T-cell (primary cell): Measurements from ENCODE around the gene DNAJB8. TPM values are rescaled to one million over a fixed set of nuclear protein-coding genes. Genes with fewer than 3 reads are reported as not detected.

ENCODE experiments used
- ATAC-seq, 4 experiments: fragments of 200-7000 bp in 3 of 4; fragments of 150-1000 bp in 1 of 4; cut with Tn5 transposase; replicated peaks in 1 of 4; 1 replicate in 3 of 4; 2 replicates in 1 of 4; pipeline ENCODE4 v1.10.0; 2021; ENCODE audit warnings: moderate library complexity in 3 of 4, mild to moderate bottlenecking in 2 of 4, moderate number of reproducible peaks in 1 of 4
- CTCF ChIA-PET, 2 donors: fragments of 300-600 bp; sonication (Branson Sonifier 250); formaldehyde crosslinking; loops; one replicate each; lab custom pipeline; 2022; ENCODE audit warnings: antibody characterized with exemption in 2 of 2; lab: Charles Lee
- POLR2A ChIA-PET, 2 donors: fragments of 300-600 bp; sonication (Branson Sonifier 250); formaldehyde crosslinking; loops; one replicate each; lab custom pipeline; 2022; ENCODE audit warnings: antibody characterized with exemption in 2 of 2; lab: Charles Lee
- DNase-seq, 35 experiments: peaks; one replicate each; pipeline versions ENCODE4 v3.0.0 to v3.0.0-alpha.2; 2013 to 2023
- H3K27ac ChIP-seq: one replicate; pipeline ENCODE4 v1.5.1; 2013; ENCODE audit warnings: low read length
- H3K27me3 ChIP-seq, 2 experiments: replicated peaks in 1 of 2; 1 replicate in 1 of 2; 2 replicates in 1 of 2; pipeline versions ENCODE4 v1.6.1 to v1.7.0; 2013; ENCODE audit warnings: low read length in 1 of 2, mixed read lengths in 1 of 2; ENCODE audit not compliant: control insufficient read depth in 2 of 2, insufficient read depth in 2 of 2; ENCODE audit errors: extremely low read depth in 1 of 2
- H3K36me3 ChIP-seq, 2 donors: 1 replicate in 1 of 2; 2 replicates in 1 of 2; pipeline versions ENCODE4 v1.6.1 to v1.7.0; 2013; ENCODE audit warnings: low read length in 1 of 2; ENCODE audit not compliant: control insufficient read depth in 2 of 2, insufficient read depth in 1 of 2; ENCODE audit errors: extremely low read depth in 1 of 2
- H3K4me1 ChIP-seq, 2 experiments: 1 replicate in 1 of 2; 2 replicates in 1 of 2; pipeline versions ENCODE4 v1.6.1 to v1.7.0; 2013; ENCODE audit warnings: low read length in 2 of 2, mixed read lengths in 1 of 2; ENCODE audit not compliant: insufficient read depth in 2 of 2, control insufficient read depth in 1 of 2; ENCODE audit errors: extremely low read depth in 1 of 2
- H3K4me3 ChIP-seq, 2 donors: 1 replicate in 1 of 2; 2 replicates in 1 of 2; pipeline versions ENCODE4 v1.5.1 to v1.7.0; 2013; ENCODE audit warnings: mild to moderate bottlenecking in 2 of 2, low read length in 1 of 2, moderate library complexity in 1 of 2; ENCODE audit not compliant: control insufficient read depth in 1 of 2; ENCODE audit errors: extremely low read depth in 1 of 2
- H3K9me3 ChIP-seq: 2 replicates; pipeline ENCODE4 v1.7.0; 2013
- H3K27ac Mint-ChIP-seq, 2 donors: one replicate each; pipeline ENCODE4 v1.8.0; 2020 to 2021; ENCODE audit warnings: mild to moderate bottlenecking in 2 of 2, mixed read lengths in 2 of 2
- H3K27me3 Mint-ChIP-seq, 2 donors: one replicate each; pipeline ENCODE4 v1.8.0; 2021 to 2022; ENCODE audit warnings: mixed read lengths in 2 of 2
- H3K36me3 Mint-ChIP-seq: one replicate; pipeline ENCODE4 v1.8.0; 2021; ENCODE audit warnings: mixed read lengths
- H3K4me1 Mint-ChIP-seq, 3 donors: one replicate each; pipeline ENCODE4 v1.8.0; 2020 to 2022; ENCODE audit warnings: mixed read lengths in 3 of 3, mild to moderate bottlenecking in 1 of 3
- H3K4me3 Mint-ChIP-seq, 3 donors: one replicate each; pipeline ENCODE4 v1.8.0; 2020 to 2022; ENCODE audit warnings: mild to moderate bottlenecking in 3 of 3, mixed read lengths in 3 of 3, moderate library complexity in 3 of 3
- H3K9me3 Mint-ChIP-seq, 3 donors: one replicate each; pipeline ENCODE4 v1.8.0; 2020 to 2022; ENCODE audit warnings: mixed read lengths in 3 of 3
- WGBS: methylation state at CpG from one replicate; pipeline ENCODE4 v1.1.5; 2013; ENCODE audit warnings: missing lambda C conversion rate; ENCODE audit not compliant: insufficient coverage; 5-methylcytosine and 5-hydroxymethylcytosine counted together
- total RNA-seq, 35 experiments: library from RNA in 6 of 35; stranded (reverse) in 6 of 35; fragments of 120-200 nt in 1 of 35; gene quantifications; one replicate each; pipeline versions ENCODE4 v1.2.1 to v1.2.4 and lab custom pipeline; 2013 to 2026

DNAJB8 gene
- total RNA-seq, 5 donors from 2014 or later (not counting 1 experiment from before 2014, with no cell fraction given): not detected

GRCh38 chr3:128459461-128459820, 7.2 kb downstream of the DNAJB8 start:
- H3K36me3 Mint-ChIP-seq: no peaks in the 10 kb centered on the region
- CTCF ChIA-PET: no interaction called here
- peaks cover 13 to 41% of the 10 kb centered on the region in 2 donors for H3K27me3 Mint-ChIP-seq
- WGBS: 81% methylated on average over 8 of the region's 9 CpGs
- H3K4me3 ChIP-seq: no peak overlapping the region
- H3K4me1 ChIP-seq: no peaks in the 10 kb centered on the region
- DNase-seq (no peak), ATAC-seq (no peak)
- H3K9me3 ChIP-seq: no peaks in the 10 kb centered on the region
- POLR2A ChIA-PET: no interaction called here
- no peak overlapping the region for H3K4me3 Mint-ChIP-seq
- H3K4me1 Mint-ChIP-seq: peaks cover 0 to under 1% (median 0%) of the 10 kb centered on the region in 3 donors
- no peak overlapping the region for H3K27ac Mint-ChIP-seq
- no peaks in the 10 kb centered on the region for H3K36me3 ChIP-seq
- no peak overlapping the region for H3K27ac ChIP-seq
- H3K9me3 Mint-ChIP-seq: no peaks in the 10 kb centered on the region
- H3K27me3 ChIP-seq: peaks cover 0 to 61% of the 10 kb centered on the region in 2 experiments

- 86% methylated on average over 16 of the region's 18 CpGs for WGBS
- Mint-ChIP-seq H3K27me3 (peaks cover 15 to 45% of the 10 kb centered on the region in 2 donors), H3K4me1 (no peaks in the 10 kb centered on the region), H3K27ac (no peak overlapping the region), H3K36me3 (no peaks in the 10 kb centered on the region), H3K4me3 (no peak overlapping the region), H3K9me3 (no peaks in the 10 kb centered on the region)
- DNase-seq: no peak
- Histone ChIP-seq H3K36me3 (no peaks in the 10 kb centered on the region), H3K4me1 (no peaks in the 10 kb centered on the region), H3K27me3 (peaks cover 0 to 64% of the 10 kb centered on the region in 2 experiments), H3K9me3 (no peaks in the 10 kb centered on the region), H3K4me3 (no peak overlapping the region), H3K27ac (no peak overlapping the region)
- CTCF ChIA-PET: no interaction called here
- POLR2A ChIA-PET: no interaction called here
- ATAC-seq: no peak
These were observed 7.8 kb downstream of the DNAJB8 start for GRCh38 chr3:128458746-128459460.

- Mint-ChIP-seq H3K27ac (no peak overlapping the region), H3K4me1 (peaks cover 0 to 2% (median 0%) of the 10 kb centered on the region in 3 donors), H3K4me3 (no peak overlapping the region), H3K27me3 (peaks cover 15 to 48% of the 10 kb centered on the region in 2 donors), H3K36me3 (no peaks in the 10 kb centered on the region), H3K9me3 (no peaks in the 10 kb centered on the region)
- Histone ChIP-seq H3K27ac (no peak overlapping the region), H3K4me1 (peaks cover 0 to 4% of the 10 kb centered on the region in 2 experiments), H3K36me3 (no peaks in the 10 kb centered on the region), H3K4me3 (no peak overlapping the region), H3K27me3 (peaks cover 0 to 64% of the 10 kb centered on the region in 2 experiments), H3K9me3 (no peaks in the 10 kb centered on the region)
- 74% methylated on average over 12 of the region's 12 CpGs for WGBS
- POLR2A ChIA-PET: no interaction called here
- ATAC-seq (no peak), DNase-seq (no peak)
- CTCF ChIA-PET: no interaction called here
These were observed 8.8 kb downstream of the DNAJB8 start for GRCh38 chr3:128457937-128458336.

DNA sequence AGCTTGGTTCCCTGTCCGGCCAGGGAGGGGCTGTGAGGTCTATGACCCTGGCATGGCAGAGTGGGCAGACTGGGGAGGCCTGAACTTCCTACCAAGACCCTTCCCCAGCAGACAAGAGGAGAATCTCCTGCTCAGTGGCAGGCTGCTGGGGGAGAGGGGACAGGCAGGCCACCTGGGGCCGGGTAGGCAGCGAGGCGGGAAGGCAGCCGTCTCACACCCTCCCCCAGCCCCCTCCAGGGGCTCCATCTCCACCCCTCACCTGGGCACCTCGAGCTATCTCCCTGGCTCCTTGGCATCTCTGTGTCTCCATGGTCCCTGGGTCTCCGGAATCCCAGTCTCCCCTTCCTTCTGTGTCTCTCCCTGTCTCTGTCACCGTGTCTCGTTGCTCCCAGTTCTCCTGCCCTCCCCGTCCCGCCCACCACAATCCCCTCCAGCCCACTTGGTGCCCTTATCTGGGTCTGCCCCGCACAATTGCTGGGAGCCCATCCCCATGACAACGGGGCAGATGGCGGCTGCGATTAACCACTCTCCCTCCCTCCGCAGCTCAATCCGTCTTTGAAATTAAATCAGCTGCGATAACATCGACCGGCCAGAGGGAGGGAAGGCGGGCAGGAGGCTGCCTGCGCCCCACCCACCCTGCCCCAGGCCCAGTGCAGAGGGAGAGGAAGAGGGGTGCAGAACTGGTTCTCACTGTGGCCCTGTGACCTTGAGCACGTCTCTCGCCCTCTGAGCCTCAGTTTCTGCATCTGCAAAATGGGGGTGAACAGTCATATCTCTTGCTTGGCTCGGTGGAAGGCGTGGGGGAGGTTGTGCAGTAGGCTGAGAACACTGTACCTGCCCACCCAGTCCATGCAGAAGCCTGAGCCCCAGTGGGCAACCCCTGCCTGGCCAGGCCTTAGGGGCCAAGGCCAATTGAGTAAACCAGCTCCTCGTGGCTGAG, 9.6 kb downstream of the DNAJB8 start:
- 75% methylated on average over 24 of the region's 27 CpGs for WGBS
- peaks cover 0 to 2% (median 0%) of the 10 kb centered on the region in 3 donors for H3K4me1 Mint-ChIP-seq
- H3K27ac Mint-ChIP-seq: no peak overlapping the region
- Histone ChIP-seq H3K27me3 (peaks cover 0 to 67% of the 10 kb centered on the region in 2 experiments), H3K9me3 (no peaks in the 10 kb centered on the region), H3K36me3 (no peaks in the 10 kb centered on the region), H3K27ac (no peak overlapping the region), H3K4me1 (peaks cover 0 to 4% of the 10 kb centered on the region in 2 experiments), H3K4me3 (no peak overlapping the region)
- no peaks in the 10 kb centered on the region for H3K36me3 Mint-ChIP-seq
- no peaks in the 10 kb centered on the region for H3K9me3 Mint-ChIP-seq
- POLR2A ChIA-PET: no interaction called here
- no peak for ATAC-seq
- CTCF ChIA-PET: no interaction called here
- peaks cover 15 to 51% of the 10 kb centered on the region in 2 donors for H3K27me3 Mint-ChIP-seq
- DNase-seq: no peak
- H3K4me3 Mint-ChIP-seq: no peak overlapping the region

DNA sequence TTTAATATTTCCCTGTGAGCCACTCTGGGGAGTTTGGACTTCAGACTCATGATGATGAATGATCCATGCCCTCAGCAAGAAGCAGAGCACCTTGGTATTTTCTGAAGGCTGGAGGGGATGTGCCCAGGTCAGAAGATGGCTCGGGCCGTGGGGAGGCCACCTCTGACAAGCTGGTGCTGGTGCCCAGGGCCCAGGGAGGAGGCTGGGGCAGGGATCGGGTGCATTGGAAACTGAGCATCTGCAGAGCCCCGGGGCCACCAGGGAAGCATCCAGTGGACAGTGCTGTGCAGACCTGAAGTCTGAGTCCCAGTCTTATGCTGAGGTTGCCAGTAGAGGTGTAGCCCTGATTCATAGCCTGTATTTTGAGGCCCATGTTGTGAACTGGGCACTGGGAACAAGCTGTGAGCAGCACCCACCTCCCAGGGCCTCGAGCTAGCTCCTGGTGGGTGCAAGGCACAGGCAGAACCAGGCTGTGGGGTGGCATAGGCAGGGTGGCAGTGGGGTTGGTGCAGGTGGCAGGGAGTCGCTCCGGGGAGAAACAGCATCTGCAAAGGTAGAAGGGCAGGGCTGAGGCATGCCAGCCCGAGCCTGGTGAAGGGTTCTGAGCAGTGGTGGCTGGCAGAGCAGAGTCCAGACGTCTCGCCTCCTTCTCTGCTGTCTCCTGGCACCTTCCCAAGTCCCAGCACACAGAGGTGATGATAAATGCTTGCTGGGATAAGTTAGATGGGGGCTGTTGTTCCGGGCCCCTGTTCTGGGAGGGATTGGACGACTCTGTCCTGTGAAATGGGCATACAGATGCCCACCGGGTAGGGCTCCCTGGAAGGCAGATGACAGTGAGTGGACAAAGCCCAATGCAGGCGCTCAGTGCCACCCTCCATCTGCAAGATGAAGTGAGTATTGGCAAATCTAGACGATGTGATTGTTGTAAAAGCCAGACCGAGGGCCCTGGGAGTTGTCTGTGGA, 10.6 kb downstream of the DNAJB8 start:
- WGBS: 74% methylated on average over 11 of the region's 16 CpGs
- CTCF ChIA-PET: interaction anchor here in 1 of 2 donors (0.8 kb wide), 1 partner anchor 41 kb away, joined by 3 read pairs; no protein-coding TSS in a partner anchor
- peaks cover 0 to 4% of the 10 kb centered on the region in 2 experiments for H3K4me1 ChIP-seq
- no peak overlapping the region for H3K27ac Mint-ChIP-seq
- no peak overlapping the region for H3K27ac ChIP-seq
- H3K36me3 ChIP-seq: no peaks in the 10 kb centered on the region
- H3K36me3 Mint-ChIP-seq: no peaks in the 10 kb centered on the region
- H3K9me3 Mint-ChIP-seq: no peaks in the 10 kb centered on the region
- ATAC-seq: no peak
- peaks cover 19 to 54% of the 10 kb centered on the region in 2 donors for H3K27me3 Mint-ChIP-seq
- no peak for DNase-seq
- no peaks in the 10 kb centered on the region for H3K9me3 ChIP-seq
- H3K4me3 Mint-ChIP-seq: no peak overlapping the region
- POLR2A ChIA-PET: no interaction called here
- H3K4me3 ChIP-seq: no peak overlapping the region
- peaks cover 0 to 66% of the 10 kb centered on the region in 2 experiments for H3K27me3 ChIP-seq
- peaks cover 0 to 2% (median 0%) of the 10 kb centered on the region in 3 donors for H3K4me1 Mint-ChIP-seq
